Panc1 (cell line): Measurements from ENCODE around the gene PLB1. TPM values are rescaled to one million over a fixed set of nuclear protein-coding genes. Genes with fewer than 3 reads are reported as not detected.

ENCODE experiments used
- ATAC-seq: fragments of 200-7000 bp; cut with Tn5 transposase; 2 replicates; pipeline ENCODE4 v1.9.1; 2020; ENCODE audit warnings: mild to moderate bottlenecking, moderate library complexity
- BruUV-seq: library from RNA; stranded (reverse); fragments of 400-500 nt; replicated peaks from 2 replicates; lab custom pipeline; 2021; lab: Mats Ljungman, UMichigan
- CTCF ChIA-PET: fragments of 300-600 bp; sonication (Branson Sonifier 250); formaldehyde crosslinking; loops from one replicate; lab custom pipeline; 2022; ENCODE audit warnings: antibody characterized with exemption; lab: Charles Lee
- POLR2A ChIA-PET: fragments of 300-600 bp; sonication (Branson Sonifier 250); formaldehyde crosslinking; loops from one replicate; lab custom pipeline; 2022; ENCODE audit warnings: antibody characterized with exemption; lab: Charles Lee
- DNase-seq: peaks from one replicate; pipeline ENCODE4 v3.0.0-alpha.2; 2010; ENCODE audit warnings: low read depth, low spot score
- H3K27ac ChIP-seq: 2 replicates; pipeline ENCODE4 v1.5.1; 2011; ENCODE audit warnings: mild to moderate bottlenecking, low read length, inconsistent platforms
- H3K27me3 ChIP-seq: fragments of 200-500 bp; sonication (Bioruptor generic); 2 replicates; pipeline ENCODE4 v1.6.0; 2014; ENCODE audit warnings: low read length, inconsistent platforms; ENCODE audit not compliant: control insufficient read depth, insufficient read depth
- H3K36me3 ChIP-seq: fragments of 200-500 bp; sonication (Bioruptor generic); 2 replicates; pipeline ENCODE4 v1.5.1; 2014; ENCODE audit warnings: inconsistent platforms, mild to moderate bottlenecking, low read length, moderate library complexity; ENCODE audit not compliant: control insufficient read depth, insufficient read depth
- H3K4me1 ChIP-seq: 2 replicates; pipeline ENCODE4 v1.5.1; 2011; ENCODE audit warnings: inconsistent platforms, mild to moderate bottlenecking, low read length, moderate library complexity; ENCODE audit not compliant: control insufficient read depth, insufficient read depth
- H3K4me3 ChIP-seq, 2 experiments: 2 replicates each; pipeline ENCODE4 v1.5.1; 2011 to 2012; ENCODE audit warnings: low read depth in 2 of 2, low read length in 2 of 2, mild to moderate bottlenecking in 2 of 2, inconsistent platforms in 1 of 2, moderate library complexity in 1 of 2
- H3K9me3 ChIP-seq: fragments of 200-500 bp; sonication (Bioruptor generic); 2 replicates; pipeline ENCODE4 v1.5.1; 2014; ENCODE audit warnings: low read depth, mild to moderate bottlenecking, inconsistent platforms, low read length, moderate library complexity; ENCODE audit not compliant: control insufficient read depth, insufficient read depth
- POLR2AphosphoS5 ChIP-seq: IDR thresholded peaks from 2 replicates; pipeline ENCODE4 v1.6.1; 2012; ENCODE audit warnings: mild to moderate bottlenecking, low read depth, low read length, moderate library complexity
- SIN3A ChIP-seq: IDR thresholded peaks from 2 replicates; pipeline ENCODE4 v1.6.1; 2012; ENCODE audit warnings: low read depth, mild to moderate bottlenecking, low read length, moderate library complexity, borderline replicate concordance; ENCODE audit not compliant: insufficient read depth
- TCF7L2 ChIP-seq: IDR thresholded peaks from 2 replicates; pipeline ENCODE4 v1.6.1; 2011; ENCODE audit warnings: mild to moderate bottlenecking, low read depth, low read length, inconsistent platforms
- in situ Hi-C: cut with HindIII; loops from 2 replicates; pipeline ENCODE4 v1.10.0; 2016; ENCODE audit warnings: low sequenced_read_pairs, low pct_unique_long_range_greater_than_20kb
- intact Hi-C: fragments of 100-400 bp; cut with micrococcal nuclease; formaldehyde crosslinking; loops from one replicate; pipeline ENCODE4 v1.10.0; 2022; ENCODE audit not compliant: unreplicated experiment
- total RNA-seq: library from RNA; stranded (reverse); gene quantifications from one replicate; pipeline ENCODE4 v1.2.1, GENCODE V29; 2021; ENCODE audit not compliant: unreplicated experiment
- TF ChIP-seq, protein P1 (sequence below): fragments of 450-650 bp; IDR thresholded peaks from 2 replicates; pipeline ENCODE4 v1.5.1; 2017; ENCODE audit warnings: mild to moderate bottlenecking
- TF ChIP-seq, protein P2 (sequence below), 2 experiments: IDR thresholded peaks; 2 replicates each; pipeline ENCODE4 v1.6.1; 2011 to 2012; ENCODE audit warnings: low read depth in 2 of 2, control low read depth in 1 of 2, low read length in 1 of 2, mild to moderate bottlenecking in 1 of 2, moderate library complexity in 1 of 2; ENCODE audit not compliant: insufficient read depth in 1 of 2

PLB1 gene
- total RNA-seq, 1 experiment from 2014 or later, result 0.80 TPM

DNA sequence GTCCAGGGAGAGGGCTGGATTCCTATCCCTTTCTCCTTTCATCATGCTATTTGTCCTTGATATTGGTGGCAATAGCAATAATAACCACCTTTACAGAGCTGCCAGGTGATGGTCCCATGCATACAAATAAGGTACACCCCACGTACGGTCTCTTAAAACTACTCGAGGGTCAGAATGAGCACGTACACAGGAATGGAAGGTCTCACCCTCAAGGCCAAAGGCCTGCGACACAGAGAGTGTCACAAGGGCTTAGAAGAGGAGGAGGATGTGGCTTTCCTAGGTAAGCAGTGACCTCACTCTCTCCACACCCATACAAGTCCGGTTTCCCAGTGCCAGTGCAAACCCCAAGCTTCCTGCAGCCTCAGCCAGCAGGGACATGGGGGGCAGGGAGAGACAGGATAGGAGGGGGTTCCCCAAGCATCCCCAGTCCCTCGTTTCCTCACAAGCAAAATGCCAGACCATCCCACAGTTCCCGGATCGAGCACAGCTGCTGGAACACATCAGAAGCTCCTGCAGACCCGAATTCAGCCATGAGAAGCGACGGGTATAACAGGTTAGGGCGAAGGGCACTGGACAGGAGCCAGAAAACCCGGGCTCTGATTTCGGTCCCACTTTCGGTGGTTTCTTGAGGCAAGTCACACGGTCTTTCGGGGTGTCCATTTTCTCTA, 49.2 kb downstream of the PLB1 start:
- H3K36me3 ChIP-seq, result no peaks in the 10 kb centered on the region
- no peak overlapping the region for H3K4me3 ChIP-seq
- no peaks in the 10 kb centered on the region for H3K9me3 ChIP-seq
- POLR2A ChIA-PET, result no interaction called here
- no TSS peak for BruUV-seq
- intact Hi-C loops, result no loop called here
- CTCF ChIA-PET, result no interaction called here
- in situ Hi-C loops, result no loop called here
- DNase-seq, result no peak
- H3K4me1 ChIP-seq, result no peaks in the 10 kb centered on the region
- TF ChIP-seq SIN3A (no peak), POLR2AphosphoS5 (no peak), TCF7L2 (no peak)
- TF ChIP-seq, protein P1, sequence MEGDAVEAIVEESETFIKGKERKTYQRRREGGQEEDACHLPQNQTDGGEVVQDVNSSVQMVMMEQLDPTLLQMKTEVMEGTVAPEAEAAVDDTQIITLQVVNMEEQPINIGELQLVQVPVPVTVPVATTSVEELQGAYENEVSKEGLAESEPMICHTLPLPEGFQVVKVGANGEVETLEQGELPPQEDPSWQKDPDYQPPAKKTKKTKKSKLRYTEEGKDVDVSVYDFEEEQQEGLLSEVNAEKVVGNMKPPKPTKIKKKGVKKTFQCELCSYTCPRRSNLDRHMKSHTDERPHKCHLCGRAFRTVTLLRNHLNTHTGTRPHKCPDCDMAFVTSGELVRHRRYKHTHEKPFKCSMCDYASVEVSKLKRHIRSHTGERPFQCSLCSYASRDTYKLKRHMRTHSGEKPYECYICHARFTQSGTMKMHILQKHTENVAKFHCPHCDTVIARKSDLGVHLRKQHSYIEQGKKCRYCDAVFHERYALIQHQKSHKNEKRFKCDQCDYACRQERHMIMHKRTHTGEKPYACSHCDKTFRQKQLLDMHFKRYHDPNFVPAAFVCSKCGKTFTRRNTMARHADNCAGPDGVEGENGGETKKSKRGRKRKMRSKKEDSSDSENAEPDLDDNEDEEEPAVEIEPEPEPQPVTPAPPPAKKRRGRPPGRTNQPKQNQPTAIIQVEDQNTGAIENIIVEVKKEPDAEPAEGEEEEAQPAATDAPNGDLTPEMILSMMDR, result no peak
- TF ChIP-seq, protein P2, sequence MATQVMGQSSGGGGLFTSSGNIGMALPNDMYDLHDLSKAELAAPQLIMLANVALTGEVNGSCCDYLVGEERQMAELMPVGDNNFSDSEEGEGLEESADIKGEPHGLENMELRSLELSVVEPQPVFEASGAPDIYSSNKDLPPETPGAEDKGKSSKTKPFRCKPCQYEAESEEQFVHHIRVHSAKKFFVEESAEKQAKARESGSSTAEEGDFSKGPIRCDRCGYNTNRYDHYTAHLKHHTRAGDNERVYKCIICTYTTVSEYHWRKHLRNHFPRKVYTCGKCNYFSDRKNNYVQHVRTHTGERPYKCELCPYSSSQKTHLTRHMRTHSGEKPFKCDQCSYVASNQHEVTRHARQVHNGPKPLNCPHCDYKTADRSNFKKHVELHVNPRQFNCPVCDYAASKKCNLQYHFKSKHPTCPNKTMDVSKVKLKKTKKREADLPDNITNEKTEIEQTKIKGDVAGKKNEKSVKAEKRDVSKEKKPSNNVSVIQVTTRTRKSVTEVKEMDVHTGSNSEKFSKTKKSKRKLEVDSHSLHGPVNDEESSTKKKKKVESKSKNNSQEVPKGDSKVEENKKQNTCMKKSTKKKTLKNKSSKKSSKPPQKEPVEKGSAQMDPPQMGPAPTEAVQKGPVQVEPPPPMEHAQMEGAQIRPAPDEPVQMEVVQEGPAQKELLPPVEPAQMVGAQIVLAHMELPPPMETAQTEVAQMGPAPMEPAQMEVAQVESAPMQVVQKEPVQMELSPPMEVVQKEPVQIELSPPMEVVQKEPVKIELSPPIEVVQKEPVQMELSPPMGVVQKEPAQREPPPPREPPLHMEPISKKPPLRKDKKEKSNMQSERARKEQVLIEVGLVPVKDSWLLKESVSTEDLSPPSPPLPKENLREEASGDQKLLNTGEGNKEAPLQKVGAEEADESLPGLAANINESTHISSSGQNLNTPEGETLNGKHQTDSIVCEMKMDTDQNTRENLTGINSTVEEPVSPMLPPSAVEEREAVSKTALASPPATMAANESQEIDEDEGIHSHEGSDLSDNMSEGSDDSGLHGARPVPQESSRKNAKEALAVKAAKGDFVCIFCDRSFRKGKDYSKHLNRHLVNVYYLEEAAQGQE (IDR thresholded peaks at IDR 0.05; ENCODE audit: insufficient read depth in 1 of 2, low read depth in 2 of 2, low read length in 1 of 2), result no peak
- no peaks in the 10 kb centered on the region for H3K27me3 ChIP-seq
- H3K27ac ChIP-seq, result no peak overlapping the region
- no peak for ATAC-seq

DNA sequence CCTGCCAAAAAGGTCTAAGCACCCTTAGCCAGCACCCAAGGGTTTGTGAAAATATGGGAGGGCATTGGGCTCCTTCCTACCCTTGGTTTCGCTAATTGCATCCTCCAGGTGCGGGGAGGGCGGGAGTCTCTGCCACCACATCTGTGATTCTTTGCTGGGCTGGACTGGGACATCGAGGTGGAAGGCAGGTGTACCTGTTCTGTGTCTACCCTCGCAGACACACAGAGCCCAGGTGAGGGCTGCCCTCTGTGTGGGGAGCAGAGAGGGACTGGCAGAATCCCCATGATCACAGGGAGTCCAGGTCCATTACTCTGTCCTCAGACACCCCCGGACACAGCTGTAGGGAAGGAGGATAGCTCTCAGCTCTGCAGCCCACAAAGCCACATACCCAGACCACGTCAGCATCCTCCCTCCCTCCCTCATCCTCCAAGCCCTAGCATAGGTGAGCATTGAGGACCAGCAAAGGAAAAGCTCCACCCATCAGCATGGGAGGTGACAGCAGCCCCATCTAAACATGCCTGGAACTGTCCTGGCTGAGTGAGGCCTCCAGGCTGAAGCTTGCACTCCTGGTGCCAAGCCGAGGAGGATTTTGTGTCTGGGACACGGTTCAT, 49.8 kb downstream of the PLB1 start:
- intact Hi-C loops, result no loop called here
- no peak for ATAC-seq
- CTCF ChIA-PET, result no interaction called here

More for the DNA sequence above, 49.8 kb downstream of the PLB1 start:
- Histone ChIP-seq H3K4me1 (no peaks in the 10 kb centered on the region), H3K9me3 (no peaks in the 10 kb centered on the region), H3K36me3 (no peaks in the 10 kb centered on the region), H3K4me3 (no peak overlapping the region), H3K27ac (no peak overlapping the region), H3K27me3 (no peaks in the 10 kb centered on the region)
- in situ Hi-C loops, result no loop called here
- POLR2A ChIA-PET, result no interaction called here
- TF ChIP-seq, protein P2 (IDR thresholded peaks at IDR 0.05; ENCODE audit: insufficient read depth in 1 of 2, low read depth in 2 of 2, low read length in 1 of 2), result no peak
- no peak for TF ChIP-seq POLR2AphosphoS5
- TF ChIP-seq SIN3A, result no peak
- TF ChIP-seq TCF7L2, result no peak
- TF ChIP-seq, protein P1, result no peak
- DNase-seq, result no peak
- BruUV-seq, result no TSS peak
